ENCODE results near the gene ALCAM.
A peak's percentile ranks its signal among the peaks of the same experiment; 100 is the strongest.

ALCAM gene

GRCh38 chr3:105348307-105348706 lies 18.4 kb upstream of the ALCAM start:
- TF ChIP-seq, protein P1, sequence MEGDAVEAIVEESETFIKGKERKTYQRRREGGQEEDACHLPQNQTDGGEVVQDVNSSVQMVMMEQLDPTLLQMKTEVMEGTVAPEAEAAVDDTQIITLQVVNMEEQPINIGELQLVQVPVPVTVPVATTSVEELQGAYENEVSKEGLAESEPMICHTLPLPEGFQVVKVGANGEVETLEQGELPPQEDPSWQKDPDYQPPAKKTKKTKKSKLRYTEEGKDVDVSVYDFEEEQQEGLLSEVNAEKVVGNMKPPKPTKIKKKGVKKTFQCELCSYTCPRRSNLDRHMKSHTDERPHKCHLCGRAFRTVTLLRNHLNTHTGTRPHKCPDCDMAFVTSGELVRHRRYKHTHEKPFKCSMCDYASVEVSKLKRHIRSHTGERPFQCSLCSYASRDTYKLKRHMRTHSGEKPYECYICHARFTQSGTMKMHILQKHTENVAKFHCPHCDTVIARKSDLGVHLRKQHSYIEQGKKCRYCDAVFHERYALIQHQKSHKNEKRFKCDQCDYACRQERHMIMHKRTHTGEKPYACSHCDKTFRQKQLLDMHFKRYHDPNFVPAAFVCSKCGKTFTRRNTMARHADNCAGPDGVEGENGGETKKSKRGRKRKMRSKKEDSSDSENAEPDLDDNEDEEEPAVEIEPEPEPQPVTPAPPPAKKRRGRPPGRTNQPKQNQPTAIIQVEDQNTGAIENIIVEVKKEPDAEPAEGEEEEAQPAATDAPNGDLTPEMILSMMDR (conservative IDR thresholded peaks at IDR 0.05; ENCODE audit: low read length) = no peak
- DNase-seq (ENCODE audit: low read depth) = no peak
- no peak overlapping the region for H3K4me3 ChIP-seq (ENCODE audit: low read length)

GRCh38 chr3:105349684-105350387 lies 16.9 kb upstream of the ALCAM start:
- DNase-seq (ENCODE audit: low read depth) = no peak

GRCh38 chr3:105351821-105352220 lies 14.9 kb upstream of the ALCAM start:
- peak; percentile 69 for DNase-seq (ENCODE audit: low read depth)
- TF ChIP-seq, protein P1 (conservative IDR thresholded peaks at IDR 0.05; ENCODE audit: low read length) = no peak

More at GRCh38 chr3:105349684-105350387, 16.9 kb upstream of the ALCAM start:
- H3K4me3 ChIP-seq (ENCODE audit: low read length) = no peak overlapping the region
- TF ChIP-seq, protein P1 (conservative IDR thresholded peaks at IDR 0.05; ENCODE audit: low read length) = no peak

GRCh38 chr3:105352976-105353375 lies 13.7 kb upstream of the ALCAM start:
- TF ChIP-seq, protein P1 (conservative IDR thresholded peaks at IDR 0.05; ENCODE audit: low read length) = no peak
- DNase-seq (ENCODE audit: low read depth) = no peak
- H3K4me3 ChIP-seq (ENCODE audit: low read length) = no peak overlapping the region

More at GRCh38 chr3:105351821-105352220, 14.9 kb upstream of the ALCAM start:
- H3K4me3 ChIP-seq (ENCODE audit: low read length) = no peak overlapping the region

GRCh38 chr3:105353485-105354161 lies 13.1 kb upstream of the ALCAM start:
- no peak overlapping the region for H3K4me3 ChIP-seq (ENCODE audit: low read length)
- no peak for DNase-seq (ENCODE audit: low read depth)
- TF ChIP-seq, protein P1 (conservative IDR thresholded peaks at IDR 0.05; ENCODE audit: low read length) = no peak

GRCh38 chr3:105354429-105354828 lies 12.3 kb upstream of the ALCAM start:
- DNase-seq (ENCODE audit: low read depth) = no peak
- no peak overlapping the region for H3K4me3 ChIP-seq (ENCODE audit: low read length)
- TF ChIP-seq, protein P1 (conservative IDR thresholded peaks at IDR 0.05; ENCODE audit: low read length) = no peak
